Psoas muscle (tissue), 8 donors: Measurements from ENCODE around the gene C16orf92. TPM values are rescaled to one million over a fixed set of nuclear protein-coding genes. Genes with fewer than 3 reads are reported as not detected.
"Not testable (repeated sequence)": the region's sequence is repeated elsewhere in the genome, so short reads cannot be mapped to it uniquely, and the experiment has no call there.

Source experiments
- ATAC-seq, 4 donors: fragments of 200-7000 bp; cut with Tn5 transposase; one replicate each; pipeline ENCODE4 v1.9.1; 2020; ENCODE audit warnings: moderate library complexity in 3 of 4, mild to moderate bottlenecking in 2 of 4
- DNase-seq, 2 donors: peaks; one replicate each; pipeline ENCODE4 v3.0.0-alpha.2; 2020
- H3K27ac ChIP-seq: fragments of 200-600 bp; one replicate; pipeline ENCODE4 v1.8.0; 2022
- H3K27me3 ChIP-seq, 3 donors: fragments of 200-600 bp in 1 of 3; one replicate each; pipeline versions ENCODE4 v1.6.1 to v1.8.0; 2013 to 2022; ENCODE audit warnings: low read length in 2 of 3, mild to moderate bottlenecking in 2 of 3, moderate library complexity in 1 of 3; ENCODE audit not compliant: insufficient read depth in 3 of 3
- H3K36me3 ChIP-seq, 2 donors: fragments of 200-600 bp in 1 of 2; one replicate each; pipeline versions ENCODE4 v1.6.1 to v1.8.0; 2013 to 2022; ENCODE audit warnings: low read depth in 1 of 2, mild to moderate bottlenecking in 1 of 2, moderate library complexity in 1 of 2; ENCODE audit not compliant: insufficient read depth in 1 of 2
- H3K4me1 ChIP-seq: fragments of 200-600 bp; one replicate; pipeline ENCODE4 v1.8.0; 2022
- H3K4me3 ChIP-seq: fragments of 200-600 bp; one replicate; pipeline ENCODE4 v1.8.0; 2022; ENCODE audit warnings: mild to moderate bottlenecking
- H3K9me3 ChIP-seq: fragments of 200-600 bp; one replicate; pipeline ENCODE4 v1.8.0; 2022
- WGBS, 3 donors: extraction: QIAGEN DNeasy Blood & Tissue Kit; methylation state at CpG; one replicate each; pipeline versions ENCODE4 v1.1.6 to v1.1.7; 2013; 5-methylcytosine and 5-hydroxymethylcytosine counted together
- intact Hi-C, 2 donors: fragments of 100-400 bp; cut with DNase I; formaldehyde crosslinking; loops; one replicate each; pipeline versions ENCODE4 v1.11.0 to v1.14.2; 2022
- polyA plus RNA-seq, 3 donors: library from polyadenylated mRNA; stranded (reverse); fragments of 200-250 nt; gene quantifications; one replicate each; pipeline ENCODE4 v1.2.3, GENCODE V29; 2013
- total RNA-seq, 4 donors: library from RNA; stranded (reverse); fragmentation: NEBNext Ultra II Directional in 2 of 4; extraction: Animal tissue kit (Norgen Biotek cat#: 25700) in 2 of 4; gene quantifications; one replicate each; pipeline versions ENCODE4 v1.2.1 to v1.2.4, GENCODE V29; 2021 to 2023
- TF ChIP-seq, protein P1 (sequence below): fragments of 200-600 bp; IDR thresholded peaks from one replicate; pipeline ENCODE4 v1.8.0; 2022; ENCODE audit warnings: antibody characterized with exemption
- donor health status: healthy with polysubstance abuse.
- donor health status: DM: no; HTN: no; CAD: no; lungs with moderate emphysema.
- donor health status: Bipolar disorder and iron deficiency.
- donor health status: healthy.
- donor health status: DM: yes; HTN: yes; CAD: no.
- donor health status: DM: no; HTN: no; CAD: no.
- donor health status: DM: no; HTN: no; CAD: no.
- donor health status: DM: yes; HTN: yes; CAD: no.

C16orf92 gene
- total and polyA plus RNA-seq, 7 donors = not detected

GRCh38 chr16:30032083-30032819 is 9.3 kb downstream of the C16orf92 start:
- H3K4me1 ChIP-seq = peaks cover 2% of the 10 kb centered on the region
- ATAC-seq (peak in 2 of 4 donors; percentile 47 to 67), DNase-seq (no peak)
- 23 to 27% (median 26%) methylated on average over 12 of the region's 12 CpGs for WGBS, 3 donors
- intact Hi-C loops = no loop called here
- H3K27ac ChIP-seq = no peak overlapping the region
- H3K4me3 ChIP-seq = no peak overlapping the region
- TF ChIP-seq, protein P1, sequence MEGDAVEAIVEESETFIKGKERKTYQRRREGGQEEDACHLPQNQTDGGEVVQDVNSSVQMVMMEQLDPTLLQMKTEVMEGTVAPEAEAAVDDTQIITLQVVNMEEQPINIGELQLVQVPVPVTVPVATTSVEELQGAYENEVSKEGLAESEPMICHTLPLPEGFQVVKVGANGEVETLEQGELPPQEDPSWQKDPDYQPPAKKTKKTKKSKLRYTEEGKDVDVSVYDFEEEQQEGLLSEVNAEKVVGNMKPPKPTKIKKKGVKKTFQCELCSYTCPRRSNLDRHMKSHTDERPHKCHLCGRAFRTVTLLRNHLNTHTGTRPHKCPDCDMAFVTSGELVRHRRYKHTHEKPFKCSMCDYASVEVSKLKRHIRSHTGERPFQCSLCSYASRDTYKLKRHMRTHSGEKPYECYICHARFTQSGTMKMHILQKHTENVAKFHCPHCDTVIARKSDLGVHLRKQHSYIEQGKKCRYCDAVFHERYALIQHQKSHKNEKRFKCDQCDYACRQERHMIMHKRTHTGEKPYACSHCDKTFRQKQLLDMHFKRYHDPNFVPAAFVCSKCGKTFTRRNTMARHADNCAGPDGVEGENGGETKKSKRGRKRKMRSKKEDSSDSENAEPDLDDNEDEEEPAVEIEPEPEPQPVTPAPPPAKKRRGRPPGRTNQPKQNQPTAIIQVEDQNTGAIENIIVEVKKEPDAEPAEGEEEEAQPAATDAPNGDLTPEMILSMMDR = peak; percentile 61
- H3K9me3 ChIP-seq = no peaks in the 10 kb centered on the region
- H3K36me3 ChIP-seq = no peaks in the 10 kb centered on the region
- peaks cover 0 to 67% (median 15%) of the 10 kb centered on the region in 3 donors for H3K27me3 ChIP-seq

- no peak overlapping the region for H3K27ac ChIP-seq
- H3K9me3 ChIP-seq = no peaks in the 10 kb centered on the region
- H3K4me3 ChIP-seq = no peak overlapping the region
- TF ChIP-seq, protein P1 = no peak
- DNase-seq = no peak
- no peaks in the 10 kb centered on the region for H3K36me3 ChIP-seq
- intact Hi-C loops = no loop called here
- no peak for ATAC-seq
- WGBS, 3 donors = 76 to 78% (median 76%) methylated on average over 7 of the region's 7 CpGs
- peaks cover 0 to 58% (median 13%) of the 10 kb centered on the region in 3 donors for H3K27me3 ChIP-seq
- peaks cover 2% of the 10 kb centered on the region for H3K4me1 ChIP-seq
Observed at GRCh38 chr16:30033270-30033669, 10.3 kb downstream of the C16orf92 start.

- Histone ChIP-seq H3K27ac (no peak overlapping the region), H3K9me3 (no peaks in the 10 kb centered on the region), H3K4me3 (no peak overlapping the region), H3K4me1 (no peaks in the 10 kb centered on the region), H3K27me3 (peaks cover 0 to 5% (median 0%) of the 10 kb centered on the region in 3 donors), H3K36me3 (no peaks in the 10 kb centered on the region)
- WGBS, 3 donors = 72 to 73% (median 72%) methylated on average over 5 of the region's 5 CpGs
- intact Hi-C loops = loop anchor here in 1 of 2 donors (5.0 kb wide), 2 partner anchors 52 to 142 kb away; partner anchors contain the start of genes CORO1A and TBX6
- ATAC-seq (no peak), DNase-seq (no peak)
- TF ChIP-seq, protein P1 = no peak
Observed at GRCh38 chr16:30040221-30040620, 17.2 kb downstream of the C16orf92 start.

- ATAC-seq, H3K36me3 ChIP-seq, H3K27ac ChIP-seq, H3K4me3 ChIP-seq, DNase-seq, H3K27me3 ChIP-seq, H3K9me3 ChIP-seq, H3K4me1 ChIP-seq: not testable (repeated sequence)
- intact Hi-C loops = loop anchor here in 1 of 2 donors (5.0 kb wide), 2 partner anchors 52 to 142 kb away; partner anchors contain the start of genes CORO1A and TBX6
- 84 to 87% (median 85%) methylated on average over 5 of the region's 5 CpGs for WGBS, 3 donors
Observed at GRCh38 chr16:30040690-30041089, 17.7 kb downstream of the C16orf92 start.

DNA sequence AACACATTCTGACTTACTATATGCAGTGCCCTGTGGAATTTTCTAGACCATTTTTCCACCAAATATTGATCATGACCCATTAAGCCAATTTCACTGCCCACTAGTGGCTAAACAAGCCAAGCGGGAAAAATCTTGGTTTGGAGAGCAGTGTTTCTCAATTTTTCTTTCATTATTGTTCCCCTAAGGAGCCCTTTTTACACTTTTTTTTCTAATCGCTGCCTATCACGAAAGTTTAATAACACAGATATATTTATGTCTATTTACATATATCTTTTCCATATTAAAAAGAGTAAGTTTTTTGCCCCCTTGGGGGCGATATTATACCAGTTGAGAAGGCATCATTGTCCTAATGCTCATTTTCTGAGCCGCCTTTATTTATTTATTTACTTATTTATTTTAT is 18.8 kb downstream of the C16orf92 start:
- Histone ChIP-seq H3K9me3 (no peaks in the 10 kb centered on the region), H3K27ac (no peak overlapping the region), H3K36me3 (no peaks in the 10 kb centered on the region), H3K4me3 (no peak overlapping the region), H3K4me1 (no peaks in the 10 kb centered on the region), H3K27me3 (no peaks in the 10 kb centered on the region)
- 23 to 33% (median 28%) methylated on average over 5 of the region's 5 CpGs for WGBS, 3 donors
- peak in 2 of 4 donors; percentile 45 to 75 for ATAC-seq
- TF ChIP-seq, protein P1 = peak; percentile 59
- intact Hi-C loops = loop anchor here in 1 of 2 donors (5.0 kb wide), 2 partner anchors 50 to 140 kb away; partner anchors contain the start of genes CORO1A and TBX6
- DNase-seq = no peak
